HEK293 (cell line): ENCODE data around the gene UGT1A6.

Experiments used
- CTCF ChIA-PET: fragments of 350-600 bp; formaldehyde crosslinking; extraction: SDS; loops from one replicate; lab custom pipeline; 2021; ENCODE audit warnings: antibody characterized with exemption; lab: Yijun Ruan, JAX
- POLR2A ChIA-PET: fragments of 300-600 bp; formaldehyde crosslinking; extraction: SDS; loops from one replicate; lab custom pipeline; 2020; ENCODE audit warnings: antibody characterized with exemption, inconsistent platforms; lab: Yijun Ruan, JAX
- H3K27ac ChIP-seq: fragments of 200-500 bp; sonication (Bioruptor generic); 2 replicates; pipeline ENCODE4 v1.5.1; 2014; ENCODE audit warnings: low read depth, low read length, control low read depth, inconsistent platforms; ENCODE audit errors: extremely low read depth
- H3K36me3 ChIP-seq, 2 experiments: fragments of 200-500 bp in 1 of 2; sonication (Bioruptor generic) in 1 of 2; 1 replicate in 1 of 2; 2 replicates in 1 of 2; pipeline ENCODE4 v1.5.1; 2014 to 2017; ENCODE audit warnings: inconsistent platforms in 2 of 2, low read length in 2 of 2; ENCODE audit not compliant: control insufficient read depth in 2 of 2, insufficient read depth in 1 of 2
- H3K4me1 ChIP-seq: fragments of 200-500 bp; sonication (Bioruptor generic); 2 replicates; pipeline ENCODE4 v1.5.1; 2014; ENCODE audit warnings: mild to moderate bottlenecking, low read length, inconsistent platforms; ENCODE audit not compliant: control insufficient read depth, insufficient read depth
- H3K4me3 ChIP-seq: 2 replicates; pipeline ENCODE4 v1.5.1; 2011; ENCODE audit warnings: low read depth, mild to moderate bottlenecking, control low read depth, low read length, moderate library complexity
- H3K9me3 ChIP-seq: fragments of 200-500 bp; sonication (Bioruptor generic); 2 replicates; pipeline ENCODE4 v1.5.1; 2014; ENCODE audit warnings: low read depth, low read length, inconsistent platforms; ENCODE audit not compliant: control insufficient read depth, insufficient read depth
- AEBP2 ChIP-seq: fragments of 450-650 bp; formaldehyde crosslinking; IDR thresholded peaks from 2 replicates; pipeline ENCODE4 v1.5.1; 2016; ENCODE audit warnings: missing biosample characterization, missing genetic modification characterization, borderline replicate concordance
- BCL6B ChIP-seq: fragments of 450-650 bp; formaldehyde crosslinking; IDR thresholded peaks from 2 replicates; pipeline ENCODE4 v1.5.1; 2017; ENCODE audit warnings: missing biosample characterization, missing genetic modification characterization
- GLI2 ChIP-seq: fragments of 450-650 bp; formaldehyde crosslinking; IDR thresholded peaks from 2 replicates; pipeline ENCODE4; 2017; ENCODE audit warnings: missing biosample characterization, missing genetic modification characterization, low read depth, borderline replicate concordance
- GLIS2 ChIP-seq: fragments of 450-650 bp; formaldehyde crosslinking; IDR thresholded peaks from 2 replicates; pipeline ENCODE4 v1.5.1; 2016; ENCODE audit warnings: missing biosample characterization, missing genetic modification characterization
- KLF8 ChIP-seq: fragments of 450-650 bp; formaldehyde crosslinking; IDR thresholded peaks from 2 replicates; pipeline ENCODE4 v1.5.1; 2016; ENCODE audit warnings: missing biosample characterization, missing genetic modification characterization
- PRDM10 ChIP-seq: fragments of 450-650 bp; formaldehyde crosslinking; IDR thresholded peaks from 2 replicates; pipeline ENCODE4 v1.5.1; 2016; ENCODE audit warnings: missing biosample characterization, missing genetic modification characterization
- REST ChIP-seq: fragments of 450-650 bp; formaldehyde crosslinking; IDR thresholded peaks from 2 replicates; pipeline ENCODE4 v1.5.1; 2016; ENCODE audit warnings: missing biosample characterization, missing genetic modification characterization
- SALL2 ChIP-seq: fragments of 450-650 bp; formaldehyde crosslinking; IDR thresholded peaks from 2 replicates; pipeline ENCODE4 v1.5.0; 2017; ENCODE audit warnings: missing biosample characterization, mild to moderate bottlenecking, missing genetic modification characterization, borderline replicate concordance
- TCF7L2 ChIP-seq: IDR thresholded peaks from 2 replicates; pipeline ENCODE4 v1.6.1; 2011; ENCODE audit warnings: low read depth, mild to moderate bottlenecking, inconsistent platforms, low read length, moderate library complexity, borderline replicate concordance
- ZBTB17 ChIP-seq: fragments of 450-650 bp; formaldehyde crosslinking; IDR thresholded peaks from 2 replicates; pipeline ENCODE4 v1.5.1; 2016; ENCODE audit warnings: missing biosample characterization, missing genetic modification characterization
- ZBTB48 ChIP-seq: fragments of 450-650 bp; formaldehyde crosslinking; IDR thresholded peaks from 2 replicates; pipeline ENCODE4 v1.5.1; 2016; ENCODE audit warnings: missing biosample characterization, missing genetic modification characterization
- ZBTB8A ChIP-seq: fragments of 450-650 bp; formaldehyde crosslinking; IDR thresholded peaks from 2 replicates; pipeline ENCODE4 v1.5.1; 2016; ENCODE audit warnings: missing biosample characterization, missing genetic modification characterization
- ZFP3 ChIP-seq: fragments of 450-650 bp; formaldehyde crosslinking; IDR thresholded peaks from 2 replicates; pipeline ENCODE4 v1.5.1; 2016; ENCODE audit warnings: low read depth, missing biosample characterization, missing genetic modification characterization
- ZFP37 ChIP-seq: fragments of 450-650 bp; formaldehyde crosslinking; IDR thresholded peaks from 2 replicates; pipeline ENCODE4 v1.5.1; 2016; ENCODE audit warnings: missing biosample characterization, missing genetic modification characterization
- ZNF354C ChIP-seq: fragments of 450-650 bp; formaldehyde crosslinking; IDR thresholded peaks from 2 replicates; pipeline ENCODE4 v1.5.1; 2016; ENCODE audit warnings: missing biosample characterization, missing genetic modification characterization, low read depth, borderline replicate concordance
- ZNF391 ChIP-seq: fragments of 450-650 bp; formaldehyde crosslinking; IDR thresholded peaks from 2 replicates; pipeline ENCODE4 v1.5.1; 2016; ENCODE audit warnings: low read depth, missing biosample characterization, missing genetic modification characterization, borderline replicate concordance
- ZNF416 ChIP-seq: fragments of 450-650 bp; formaldehyde crosslinking; IDR thresholded peaks from 2 replicates; pipeline ENCODE4 v1.5.1; 2016; ENCODE audit warnings: missing biosample characterization, missing genetic modification characterization
- ZNF555 ChIP-seq: fragments of 450-650 bp; formaldehyde crosslinking; conservative IDR thresholded peaks from 2 replicates; pipeline ENCODE4 v1.5.1; 2017; ENCODE audit warnings: missing biosample characterization, mild to moderate bottlenecking, missing genetic modification characterization, inconsistent platforms
- ZNF558 ChIP-seq: fragments of 450-650 bp; formaldehyde crosslinking; IDR thresholded peaks from 2 replicates; pipeline ENCODE4 v1.5.1; 2016; ENCODE audit warnings: missing biosample characterization, missing genetic modification characterization
- ZNF560 ChIP-seq: fragments of 450-650 bp; formaldehyde crosslinking; IDR thresholded peaks from 2 replicates; pipeline ENCODE4 v1.5.1; 2017; ENCODE audit warnings: missing biosample characterization, missing genetic modification characterization, borderline replicate concordance
- ZNF600 ChIP-seq: fragments of 450-650 bp; formaldehyde crosslinking; IDR thresholded peaks from 2 replicates; pipeline ENCODE4 v1.5.1; 2016; ENCODE audit warnings: missing biosample characterization, missing genetic modification characterization
- ZNF664 ChIP-seq: fragments of 450-650 bp; formaldehyde crosslinking; IDR thresholded peaks from 2 replicates; pipeline ENCODE4 v1.5.1; 2016; ENCODE audit warnings: missing biosample characterization, missing genetic modification characterization
- ZNF843 ChIP-seq: fragments of 450-650 bp; formaldehyde crosslinking; IDR thresholded peaks from 2 replicates; pipeline ENCODE4 v1.5.1; 2016; ENCODE audit warnings: missing biosample characterization, missing genetic modification characterization

Gene UGT1A6

GRCh38 chr2:233810385-233810784 is 117.7 kb downstream of the UGT1A6 start:
- Histone ChIP-seq H3K4me3 (no peak overlapping the region), H3K9me3 (no peaks in the 10 kb centered on the region), H3K4me1 (no peaks in the 10 kb centered on the region), H3K27ac (no peak overlapping the region), H3K36me3 (no peaks in the 10 kb centered on the region)
- CTCF ChIA-PET, result no interaction called here
- POLR2A ChIA-PET, result no interaction called here
- TF ChIP-seq GLIS2 (tag by site-specific recombination) (no peak), ZNF600 (tag by site-specific recombination) (no peak), ZNF560 (tag by site-specific recombination) (no peak), ZNF558 (tag by site-specific recombination) (no peak), PRDM10 (tag by site-specific recombination) (no peak), TCF7L2 (no peak), REST (tag by site-specific recombination) (no peak), ZNF664 (tag by site-specific recombination) (no peak), ZNF354C (tag by site-specific recombination) (no peak), SALL2 (no peak), ZNF391 (no peak), BCL6B (tag by site-specific recombination) (no peak), ZNF555 (tag by site-specific recombination) (no peak), ZBTB8A (tag by site-specific recombination) (no peak), ZFP37 (tag by site-specific recombination) (no peak)
- TF ChIP-seq, all 188 proteins: peak for 0

- POLR2A ChIA-PET, result no interaction called here
- Histone ChIP-seq H3K9me3 (no peaks in the 10 kb centered on the region), H3K27ac (no peak overlapping the region), H3K36me3 (no peaks in the 10 kb centered on the region), H3K4me1 (no peaks in the 10 kb centered on the region), H3K4me3 (no peak overlapping the region)
- TF ChIP-seq ZFP3 (tag by site-specific recombination), result no peak
- no peak for TF ChIP-seq AEBP2 (tag by site-specific recombination)
- no peak for TF ChIP-seq GLI2 (tag by site-specific recombination)
- no peak for TF ChIP-seq ZBTB48
- no peak for TF ChIP-seq ZNF416 (tag by site-specific recombination)
- TF ChIP-seq KLF8, result no peak
- no peak for TF ChIP-seq ZNF843
- TF ChIP-seq ZBTB17 (tag by site-specific recombination), result no peak
- CTCF ChIA-PET, result interaction anchor here (0.5 kb wide), 2 partner anchors 114 to 277 kb away, joined by 3 read pairs; no protein-coding TSS in a partner anchor
Observed at GRCh38 chr2:233811087-233811486, 118.4 kb downstream of the UGT1A6 start.
